ENCODE data around the gene GLYR1. TPM values are rescaled to one million over a fixed set of nuclear protein-coding genes. Genes with fewer than 3 reads are reported as not detected.

The GLYR1 gene
- total and polyA plus RNA-seq, 2 experiments from 2014 or later: 59.9 to 105 TPM

- Mint-ChIP-seq H3K4me1 (no peaks in the 10 kb centered on the region; the same call in 2 of the 3 replicates), H3K9me3 (peaks cover 5% of the 10 kb centered on the region; the same call in 1 of the 3 replicates), H3K36me3 (ENCODE audit: low read depth) (peaks cover 40% of the 10 kb centered on the region), H3K27ac (no peak overlapping the region), H3K4me3 (no peak overlapping the region), H3K27me3 (ENCODE audit: insufficient read depth, low read depth, poor library complexity) (peaks cover 5% of the 10 kb centered on the region)
- Histone ChIP-seq H3K4me2 (no peak overlapping the region), H3K27me3 (ENCODE audit: insufficient read depth) (no peaks in the 10 kb centered on the region), H4K20me1 (replicated peaks; ENCODE audit: insufficient read depth) (no peaks in the 10 kb centered on the region), H3K4me1 (ENCODE audit: insufficient read depth) (no peaks in the 10 kb centered on the region), H3K79me2 (replicated peaks; ENCODE audit: insufficient read depth) (no peaks in the 10 kb centered on the region), H3K4me3 (no peak overlapping the region), H3K36me3 (ENCODE audit: insufficient read depth) (no peaks in the 10 kb centered on the region; the same call in 1 of the 2 replicates), H3K27ac (ENCODE audit: low read depth) (no peak overlapping the region), H2AFZ (no peak overlapping the region), H3K9me2 (ENCODE audit: insufficient read depth) (no peaks in the 10 kb centered on the region), H3F3A (replicated peaks; ENCODE audit: low read depth) (0 out of 2 replicates have a peak, but pooled peaks cover 7% of the 10 kb centered on the region)
- TF ChIP-seq ZNF462 (CRISPR knock-in tag; IDR thresholded peaks at IDR 0.05): no peak
- TF ChIP-seq JUNB (IDR thresholded peaks at IDR 0.05; ENCODE audit: unreplicated experiment): no peak
- TF ChIP-seq CTCF (conservative IDR thresholded peaks at IDR 0.05; ENCODE audit: low read depth in 2 of 2): no peak
- no peak for TF ChIP-seq NANOG (IDR thresholded peaks at IDR 0.05; ENCODE audit: borderline replicate concordance)
- TF ChIP-seq REST (IDR thresholded peaks at IDR 0.05; ENCODE audit: unreplicated experiment): no peak
- no peak for TF ChIP-seq STAT1 (IDR thresholded peaks at IDR 0.05; ENCODE audit: unreplicated experiment)
- no peak for TF ChIP-seq POLR2AphosphoS5 (IDR thresholded peaks at IDR 0.05; ENCODE audit: low read depth)
- TF ChIP-seq CREB1 (CRISPR knock-in tag; IDR thresholded peaks at IDR 0.05; ENCODE audit: low read depth): no peak
- TF ChIP-seq ETS1 (IDR thresholded peaks at IDR 0.05): no peak
- TF ChIP-seq EZH2 (IDR thresholded peaks at IDR 0.05; ENCODE audit: low read depth, unreplicated experiment): no peak
- TF ChIP-seq ZNF114 (CRISPR knock-in tag; IDR thresholded peaks at IDR 0.05): no peak
- no peak for TF ChIP-seq EZH2phosphoT487 (IDR thresholded peaks at IDR 0.05; ENCODE audit: unreplicated experiment)
- no peak for TF ChIP-seq ZNF331 (CRISPR knock-in tag; IDR thresholded peaks at IDR 0.05; ENCODE audit: low read depth)
- ATAC-seq (peak; percentile 66), DNase-seq (ENCODE audit: low spot score) (peak; percentile 29)
Measured at GRCh38 chr16:4894276-4895150, 47.4 kb upstream of the GLYR1 start.

All from GM23338 (cell line).